Measurements from ENCODE around the gene VAT1L. TPM values are rescaled to one million over a fixed set of nuclear protein-coding genes. Genes with fewer than 3 reads are reported as not detected.
A peak's percentile ranks its signal among the peaks of the same experiment; 100 is the strongest.

Gene VAT1L
- total RNA-seq, 2 donors from 2014 or later = 0.53 to 4.1 TPM

DNA sequence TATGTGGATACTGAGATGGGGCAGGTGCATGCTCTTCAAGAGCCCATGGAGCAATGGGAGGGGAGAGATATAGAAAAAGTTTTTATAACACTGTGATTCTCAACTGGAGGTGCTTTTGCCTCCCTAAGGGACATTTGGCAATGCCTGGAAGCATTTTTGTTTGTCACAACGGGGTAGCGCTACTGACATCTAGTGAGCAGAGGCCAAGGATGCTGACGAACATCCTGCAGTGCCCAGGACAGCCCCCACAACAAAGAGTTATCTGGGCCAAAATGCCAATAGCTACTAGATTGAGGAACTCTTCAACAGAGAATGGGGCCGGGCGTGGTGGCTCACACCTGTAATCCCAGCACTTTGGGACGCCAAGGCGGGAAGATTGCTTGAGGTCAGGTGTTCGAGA is 166.8 kb downstream of the VAT1L start:
- Histone ChIP-seq H3K9me3 (ENCODE audit: control insufficient read depth, low read length) (no peaks in the 10 kb centered on the region), H3K27me3 (ENCODE audit: control insufficient read depth, insufficient read depth, low read length, poor library complexity, severe bottlenecking) (no peaks in the 10 kb centered on the region), H3K9ac (ENCODE audit: extremely low read depth, low read length, poor library complexity, severe bottlenecking) (no peak overlapping the region), H3K36me3 (ENCODE audit: control insufficient read depth, insufficient read depth, low read length) (no peaks in the 10 kb centered on the region), H3K27ac (ENCODE audit: low read depth, low read length) (no peak overlapping the region), H3K4me1 (ENCODE audit: control insufficient read depth, insufficient read depth, low read length) (no peaks in the 10 kb centered on the region), H3K4me3 (ENCODE audit: low read length) (no peak overlapping the region)
- Mint-ChIP-seq H3K27me3 (ENCODE audit: insufficient read depth) (peaks cover 6% of the 10 kb centered on the region), H3K4me3 (no peak overlapping the region), H3K27ac (no peak overlapping the region), H3K9me3 (no peaks in the 10 kb centered on the region), H3K4me1 (peaks cover 5% of the 10 kb centered on the region), H3K36me3 (ENCODE audit: low read depth) (no peaks in the 10 kb centered on the region)
- TF ChIP-seq, protein P1, sequence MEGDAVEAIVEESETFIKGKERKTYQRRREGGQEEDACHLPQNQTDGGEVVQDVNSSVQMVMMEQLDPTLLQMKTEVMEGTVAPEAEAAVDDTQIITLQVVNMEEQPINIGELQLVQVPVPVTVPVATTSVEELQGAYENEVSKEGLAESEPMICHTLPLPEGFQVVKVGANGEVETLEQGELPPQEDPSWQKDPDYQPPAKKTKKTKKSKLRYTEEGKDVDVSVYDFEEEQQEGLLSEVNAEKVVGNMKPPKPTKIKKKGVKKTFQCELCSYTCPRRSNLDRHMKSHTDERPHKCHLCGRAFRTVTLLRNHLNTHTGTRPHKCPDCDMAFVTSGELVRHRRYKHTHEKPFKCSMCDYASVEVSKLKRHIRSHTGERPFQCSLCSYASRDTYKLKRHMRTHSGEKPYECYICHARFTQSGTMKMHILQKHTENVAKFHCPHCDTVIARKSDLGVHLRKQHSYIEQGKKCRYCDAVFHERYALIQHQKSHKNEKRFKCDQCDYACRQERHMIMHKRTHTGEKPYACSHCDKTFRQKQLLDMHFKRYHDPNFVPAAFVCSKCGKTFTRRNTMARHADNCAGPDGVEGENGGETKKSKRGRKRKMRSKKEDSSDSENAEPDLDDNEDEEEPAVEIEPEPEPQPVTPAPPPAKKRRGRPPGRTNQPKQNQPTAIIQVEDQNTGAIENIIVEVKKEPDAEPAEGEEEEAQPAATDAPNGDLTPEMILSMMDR (conservative IDR thresholded peaks at IDR 0.05) = peak; percentile 55
- 83 to 88% methylated on average over 6 to 8 of the region's 8 CpGs for WGBS, 2 experiments (ENCODE audit: insufficient coverage in 1 of 2, insufficient read length in 1 of 2)
- DNase-seq = no peak

DNA sequence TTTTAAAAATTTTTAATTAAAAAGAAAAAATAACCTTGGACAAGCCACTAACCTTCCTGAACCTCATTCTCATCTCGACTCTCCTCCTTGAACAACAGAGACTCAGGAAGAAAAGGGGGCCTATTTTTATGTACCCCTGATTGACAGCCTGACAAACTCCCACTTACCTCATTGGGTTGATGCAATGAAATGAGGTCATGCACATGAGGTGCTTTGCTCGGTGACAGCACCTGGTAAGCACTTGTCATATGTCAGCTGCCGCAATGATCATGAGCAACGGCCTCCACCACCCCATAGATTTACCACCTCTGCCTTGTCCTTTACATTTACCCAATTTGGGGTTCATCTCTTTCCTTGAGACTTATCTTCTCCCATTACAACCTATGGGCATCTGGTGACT is 167.9 kb downstream of the VAT1L start:
- 94 to 95% methylated on average over 4 of the region's 4 CpGs for WGBS, 2 experiments (ENCODE audit: insufficient coverage in 1 of 2, insufficient read length in 1 of 2)
- Mint-ChIP-seq H3K9me3 (no peaks in the 10 kb centered on the region), H3K4me1 (peaks cover 6% of the 10 kb centered on the region)

DNA sequence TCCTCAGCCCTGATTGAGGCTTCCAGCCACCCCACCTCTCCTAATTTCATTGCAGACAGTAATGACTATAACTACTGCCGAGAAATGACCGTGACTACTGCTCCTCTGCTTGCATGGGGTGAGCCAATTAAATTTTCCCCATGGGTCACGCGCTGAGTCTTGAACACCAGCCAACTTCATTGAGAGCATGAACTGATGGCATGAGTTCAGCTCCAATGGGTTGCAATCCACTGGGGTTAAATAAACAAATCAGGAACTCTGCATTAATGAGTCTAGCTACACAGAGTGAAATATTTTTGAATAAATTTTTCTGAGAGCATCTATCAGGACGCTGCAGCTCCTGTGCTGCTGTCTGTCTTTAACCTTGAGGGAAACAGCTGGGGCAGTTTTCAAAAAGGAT is 172.4 kb downstream of the VAT1L start:
- H3K4me3 Mint-ChIP-seq = no peak overlapping the region
- H3K27ac ChIP-seq (ENCODE audit: low read depth, low read length) = no peak overlapping the region
- no peaks in the 10 kb centered on the region for H3K27me3 ChIP-seq (ENCODE audit: control insufficient read depth, insufficient read depth, low read length, poor library complexity, severe bottlenecking)
- peaks cover 26% of the 10 kb centered on the region for H3K4me1 Mint-ChIP-seq
- H3K36me3 Mint-ChIP-seq (ENCODE audit: low read depth) = no peaks in the 10 kb centered on the region
- TF ChIP-seq, protein P1 (conservative IDR thresholded peaks at IDR 0.05) = no peak
- no peak overlapping the region for H3K4me3 ChIP-seq (ENCODE audit: low read length)
- DNase-seq = no peak
- no peak overlapping the region for H3K9ac ChIP-seq (ENCODE audit: extremely low read depth, low read length, poor library complexity, severe bottlenecking)
- H3K27me3 Mint-ChIP-seq (ENCODE audit: insufficient read depth) = peaks cover 22% of the 10 kb centered on the region
- WGBS, 2 experiments (ENCODE audit: insufficient coverage in 1 of 2, insufficient read length in 1 of 2) = 83 to 86% methylated on average over 5 of the region's 5 CpGs
- no peaks in the 10 kb centered on the region for H3K36me3 ChIP-seq (ENCODE audit: control insufficient read depth, insufficient read depth, low read length)
- no peak overlapping the region for H3K27ac Mint-ChIP-seq
- H3K9me3 Mint-ChIP-seq = no peaks in the 10 kb centered on the region
- no peaks in the 10 kb centered on the region for H3K9me3 ChIP-seq (ENCODE audit: control insufficient read depth, low read length)
- no peaks in the 10 kb centered on the region for H3K4me1 ChIP-seq (ENCODE audit: control insufficient read depth, insufficient read depth, low read length)

More for the DNA sequence above, 167.9 kb downstream of the VAT1L start:
- H3K9ac ChIP-seq (ENCODE audit: extremely low read depth, low read length, poor library complexity, severe bottlenecking) = no peak overlapping the region
- Mint-ChIP-seq H3K27me3 (ENCODE audit: insufficient read depth) (peaks cover 12% of the 10 kb centered on the region), H3K4me3 (no peak overlapping the region), H3K36me3 (ENCODE audit: low read depth) (no peaks in the 10 kb centered on the region), H3K27ac (no peak overlapping the region)
- H3K36me3 ChIP-seq (ENCODE audit: control insufficient read depth, insufficient read depth, low read length) = no peaks in the 10 kb centered on the region
- no peaks in the 10 kb centered on the region for H3K9me3 ChIP-seq (ENCODE audit: control insufficient read depth, low read length)
- TF ChIP-seq, protein P1 (conservative IDR thresholded peaks at IDR 0.05) = no peak
- DNase-seq = no peak
- no peaks in the 10 kb centered on the region for H3K4me1 ChIP-seq (ENCODE audit: control insufficient read depth, insufficient read depth, low read length)
- no peaks in the 10 kb centered on the region for H3K27me3 ChIP-seq (ENCODE audit: control insufficient read depth, insufficient read depth, low read length, poor library complexity, severe bottlenecking)
- H3K4me3 ChIP-seq (ENCODE audit: low read length) = no peak overlapping the region
- H3K27ac ChIP-seq (ENCODE audit: low read depth, low read length) = no peak overlapping the region

Measured in endodermal cell (in vitro differentiated cells).